Body of pancreas (tissue), 4 donors: Measurements from ENCODE around the gene ERC2.

ENCODE experiments used
- CTCF ChIP-seq, 7 experiments: fragments of 450-650 bp in 4 of 7; fragments of 200-600 bp in 3 of 7; sonication (generic) in 3 of 7; IDR thresholded peaks; one replicate each; pipeline ENCODE4 v1.5.1; 2016 to 2019; ENCODE audit warnings: antibody characterized with exemption in 7 of 7
- POLR2A ChIP-seq, 3 donors: fragments of 450-650 bp; IDR thresholded peaks; one replicate each; pipeline ENCODE4 v1.6.1; 2016; ENCODE audit warnings: antibody characterized with exemption in 3 of 3, mild to moderate bottlenecking in 2 of 3

- TF ChIP-seq CTCF (IDR thresholded peaks at IDR 0.05) (no peak), POLR2A (IDR thresholded peaks at IDR 0.05) (no peak)
Observed at GRCh38 chr3:55842204-55842603, 626.1 kb downstream of the ERC2 start.
